Measurements from ENCODE around the gene UQCRH. TPM values are rescaled to one million over a fixed set of nuclear protein-coding genes. Genes with fewer than 3 reads are reported as not detected.

The UQCRH gene
- total and polyA plus RNA-seq, 5 donors: 664 to 2,380 (median 731) TPM

GRCh38 chr1:46300673-46301405 lies 2.7 kb upstream of the UQCRH start:
- DNase-seq: peak in 1 of 3 donors; percentile 53
- H3K4me1 ChIP-seq (ENCODE audit: control insufficient read depth, insufficient read depth, low read length): peaks cover 15% of the 10 kb centered on the region

DNA sequence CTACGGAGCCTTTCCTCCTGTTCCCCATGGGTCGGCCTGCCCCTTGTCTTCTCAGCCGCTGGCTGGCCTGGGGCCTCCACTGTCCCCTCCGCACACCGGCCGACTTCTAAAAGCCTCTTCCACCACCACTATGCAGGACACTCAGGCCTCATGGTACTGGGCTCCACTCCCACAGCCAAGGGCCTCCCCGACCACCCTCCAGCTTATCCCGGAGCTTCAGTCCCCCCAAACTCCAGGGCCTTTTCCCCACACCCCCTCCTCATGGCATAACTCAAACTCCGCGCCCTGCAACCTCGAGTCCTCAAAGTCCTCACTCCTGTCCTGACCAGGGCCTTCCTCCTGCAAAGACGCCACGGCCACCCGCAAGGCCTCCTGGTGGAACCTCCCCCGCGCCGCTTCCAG lies 2.1 kb upstream of the UQCRH start:
- Histone ChIP-seq H3K4me1 (ENCODE audit: control insufficient read depth, insufficient read depth, low read length) (peaks cover 15% of the 10 kb centered on the region), H3K9me3 (ENCODE audit: control insufficient read depth, low read length) (no peaks in the 10 kb centered on the region), H3K27me3 (ENCODE audit: control insufficient read depth, insufficient read depth) (no peaks in the 10 kb centered on the region), H3K4me3 (ENCODE audit: low read length) (peak overlapping the region; percentile 72), H3K27ac (ENCODE audit: low read length) (peak overlapping the region; percentile 84)
- intact Hi-C loops (cut with DNase I): loop anchor here in 1 of 4 donors (5.0 kb wide), 1 partner anchor 41 kb away; the partner anchor contains the start of gene NSUN4
- WGBS: 6% methylated on average over 17 of the region's 17 CpGs
- ATAC-seq (no peak), DNase-seq (peak in 1 of 3 donors; percentile 47)

More at GRCh38 chr1:46300673-46301405, 2.7 kb upstream of the UQCRH start:
- Histone ChIP-seq H3K27me3 (ENCODE audit: control insufficient read depth, insufficient read depth) (no peaks in the 10 kb centered on the region), H3K9me3 (ENCODE audit: control insufficient read depth, low read length) (no peaks in the 10 kb centered on the region), H3K27ac (ENCODE audit: low read length) (peak overlapping the region; percentile 84), H3K4me3 (ENCODE audit: low read length) (peak overlapping the region; percentile 72)
- WGBS: 19% methylated on average over 6 of the region's 6 CpGs
- intact Hi-C loops (cut with DNase I): loop anchor here in 1 of 4 donors (5.0 kb wide), 1 partner anchor 41 kb away; the partner anchor contains the start of gene NSUN4
- no peak for ATAC-seq

GRCh38 chr1:46301808-46302640 lies 1.5 kb upstream of the UQCRH start:
- intact Hi-C loops (cut with DNase I): loop anchor here in 1 of 4 donors (5.0 kb wide), 1 partner anchor 40 kb away; the partner anchor contains the start of gene NSUN4
- Histone ChIP-seq H3K4me3 (ENCODE audit: low read length) (peak overlapping the region; percentile 72), H3K9me3 (ENCODE audit: control insufficient read depth, low read length) (no peaks in the 10 kb centered on the region), H3K4me1 (ENCODE audit: control insufficient read depth, insufficient read depth, low read length) (peaks cover 15% of the 10 kb centered on the region), H3K27ac (ENCODE audit: low read length) (peak overlapping the region; percentile 84), H3K27me3 (ENCODE audit: control insufficient read depth, insufficient read depth) (no peaks in the 10 kb centered on the region)
- ATAC-seq: peak; percentile 25 to 43
- WGBS: under 1% methylated on average over 79 of the region's 79 CpGs
- peak; percentile 62 to 85 (median 83) for DNase-seq

- WGBS: under 1% methylated on average over 32 of the region's 32 CpGs
- Histone ChIP-seq H3K9me3 (ENCODE audit: control insufficient read depth, low read length) (no peaks in the 10 kb centered on the region), H3K4me1 (ENCODE audit: control insufficient read depth, insufficient read depth, low read length) (peaks cover 15% of the 10 kb centered on the region), H3K27ac (ENCODE audit: low read length) (peak overlapping the region; percentile 84), H3K4me3 (ENCODE audit: low read length) (peak overlapping the region; percentile 72), H3K27me3 (ENCODE audit: control insufficient read depth, insufficient read depth) (no peaks in the 10 kb centered on the region)
- peak; percentile 28 to 55 for ATAC-seq
- DNase-seq: peak; percentile 37 to 75 (median 74)
- intact Hi-C loops (cut with DNase I): loop anchor here in 1 of 4 donors (5.0 kb wide), 1 partner anchor 40 kb away; the partner anchor contains the start of gene NSUN4
Observed at GRCh38 chr1:46302641-46303037, 859 bp upstream of the UQCRH start.

- ATAC-seq: no peak
Observed at GRCh38 chr1:46303872-46304326, 401 bp downstream of the UQCRH start.

DNA sequence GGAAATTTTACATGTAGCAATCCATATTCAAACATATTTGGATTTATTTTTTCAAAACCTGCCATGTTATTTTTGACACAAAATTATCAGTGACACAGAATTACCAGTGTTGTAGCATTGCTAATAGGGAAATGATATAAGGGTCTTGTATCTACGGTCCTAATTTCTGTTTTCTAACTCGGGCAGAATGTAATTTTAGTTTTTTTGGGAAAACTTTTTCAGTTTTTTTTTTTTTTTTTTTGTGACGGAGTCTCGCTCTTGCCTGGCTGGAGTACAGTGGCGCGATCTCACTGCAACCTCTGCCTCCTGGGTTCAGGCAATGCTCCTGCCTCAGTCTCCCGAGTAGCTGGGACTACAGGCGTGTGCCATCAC lies 2.6 kb downstream of the UQCRH start:
- no peaks in the 10 kb centered on the region for H3K9me3 ChIP-seq (ENCODE audit: control insufficient read depth, low read length)
- DNase-seq (no peak), ATAC-seq (no peak)
- 91% methylated on average over 8 of the region's 8 CpGs for WGBS
- no peak overlapping the region for H3K27ac ChIP-seq (ENCODE audit: low read length)
- H3K27me3 ChIP-seq (ENCODE audit: control insufficient read depth, insufficient read depth): no peaks in the 10 kb centered on the region
- H3K4me3 ChIP-seq (ENCODE audit: low read length): no peak overlapping the region
- peaks cover 4% of the 10 kb centered on the region for H3K4me1 ChIP-seq (ENCODE audit: control insufficient read depth, insufficient read depth, low read length)
- intact Hi-C loops (cut with DNase I): no loop called here

More at GRCh38 chr1:46303872-46304326, 401 bp downstream of the UQCRH start:
- Histone ChIP-seq H3K9me3 (ENCODE audit: control insufficient read depth, low read length) (no peaks in the 10 kb centered on the region), H3K27me3 (ENCODE audit: control insufficient read depth, insufficient read depth) (no peaks in the 10 kb centered on the region), H3K4me1 (ENCODE audit: control insufficient read depth, insufficient read depth, low read length) (peaks cover 13% of the 10 kb centered on the region), H3K4me3 (ENCODE audit: low read length) (peak overlapping the region; percentile 72), H3K27ac (ENCODE audit: low read length) (peak overlapping the region; percentile 97)
- intact Hi-C loops (cut with DNase I): loop anchor here in 1 of 4 donors (5.0 kb wide), 1 partner anchor 38 kb away; the partner anchor contains the start of gene NSUN4
- under 1% methylated on average over 14 of the region's 14 CpGs for WGBS
- no peak for DNase-seq

DNA sequence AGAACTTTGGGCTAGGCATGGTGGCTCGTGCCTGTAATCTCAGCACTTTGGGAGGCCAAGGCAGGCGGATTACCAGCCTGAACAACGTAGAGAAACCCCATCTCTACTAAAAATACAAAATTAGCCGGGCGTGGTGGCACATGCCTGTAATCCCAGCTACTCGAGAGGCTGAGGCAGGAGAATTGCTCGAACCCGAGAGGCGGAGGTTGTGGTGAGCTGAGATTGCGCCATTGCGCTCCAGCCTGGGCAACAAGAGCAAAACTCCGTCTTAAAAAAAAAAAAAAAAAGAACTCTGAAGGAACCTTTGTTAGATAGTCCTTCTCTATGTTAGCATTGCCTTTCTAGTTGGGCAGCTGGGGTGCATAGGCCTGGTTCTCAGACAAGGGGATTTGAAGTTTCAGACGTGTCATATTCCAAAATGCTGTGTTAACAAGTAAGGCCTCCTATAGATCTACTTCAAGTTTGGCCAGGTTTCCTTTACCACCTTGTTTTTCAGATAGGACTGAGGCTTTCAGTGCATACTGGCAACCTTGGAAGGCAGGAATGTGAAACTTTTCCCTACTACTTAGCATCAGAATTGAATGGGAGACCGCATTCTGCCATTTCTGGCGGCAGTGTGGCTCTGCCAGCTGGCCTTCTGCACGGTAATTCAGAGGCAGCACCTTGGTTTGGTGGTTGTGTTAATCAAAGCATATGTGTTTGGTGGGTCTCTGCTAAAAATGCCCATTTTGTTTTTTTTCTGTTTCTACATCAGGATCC lies 6.1 kb downstream of the UQCRH start:
- no peak overlapping the region for H3K27ac ChIP-seq (ENCODE audit: low read length)
- peaks cover 1% of the 10 kb centered on the region for H3K4me1 ChIP-seq (ENCODE audit: control insufficient read depth, insufficient read depth, low read length)
- no peaks in the 10 kb centered on the region for H3K9me3 ChIP-seq (ENCODE audit: control insufficient read depth, low read length)
- H3K4me3 ChIP-seq (ENCODE audit: low read length): no peak overlapping the region
- intact Hi-C loops (cut with DNase I): no loop called here
- ATAC-seq (no peak), DNase-seq (no peak)
- 85% methylated on average over 16 of the region's 16 CpGs for WGBS
- H3K27me3 ChIP-seq (ENCODE audit: control insufficient read depth, insufficient read depth): no peaks in the 10 kb centered on the region

DNA sequence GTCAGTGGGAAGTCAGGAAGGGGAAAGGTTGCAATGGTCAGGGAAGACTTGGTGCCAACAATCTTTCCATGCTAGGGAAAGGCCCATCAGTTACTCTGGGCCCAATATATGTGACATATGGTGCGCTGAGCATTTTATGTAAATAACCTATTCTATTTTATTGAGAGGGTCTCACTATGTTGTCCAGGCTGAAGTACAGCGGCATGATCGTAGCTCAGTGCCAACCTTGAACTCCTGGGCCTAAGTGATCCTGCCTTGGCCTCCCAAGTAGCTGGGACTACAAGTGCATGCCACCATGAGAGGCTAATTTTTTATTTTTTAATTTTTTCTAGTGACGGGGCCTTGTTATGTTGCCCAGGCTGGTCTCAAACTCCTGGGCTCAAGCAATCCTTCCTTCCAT lies 6.8 kb downstream of the UQCRH start:
- H3K4me3 ChIP-seq (ENCODE audit: low read length): no peak overlapping the region
- WGBS: over 99% methylated on average over 4 of the region's 4 CpGs
- intact Hi-C loops (cut with DNase I): no loop called here
- DNase-seq: no peak
- no peak overlapping the region for H3K27ac ChIP-seq (ENCODE audit: low read length)
- H3K27me3 ChIP-seq (ENCODE audit: control insufficient read depth, insufficient read depth): no peaks in the 10 kb centered on the region
- H3K9me3 ChIP-seq (ENCODE audit: control insufficient read depth, low read length): no peaks in the 10 kb centered on the region
- no peaks in the 10 kb centered on the region for H3K4me1 ChIP-seq (ENCODE audit: control insufficient read depth, insufficient read depth, low read length)
- ATAC-seq: no peak

DNA sequence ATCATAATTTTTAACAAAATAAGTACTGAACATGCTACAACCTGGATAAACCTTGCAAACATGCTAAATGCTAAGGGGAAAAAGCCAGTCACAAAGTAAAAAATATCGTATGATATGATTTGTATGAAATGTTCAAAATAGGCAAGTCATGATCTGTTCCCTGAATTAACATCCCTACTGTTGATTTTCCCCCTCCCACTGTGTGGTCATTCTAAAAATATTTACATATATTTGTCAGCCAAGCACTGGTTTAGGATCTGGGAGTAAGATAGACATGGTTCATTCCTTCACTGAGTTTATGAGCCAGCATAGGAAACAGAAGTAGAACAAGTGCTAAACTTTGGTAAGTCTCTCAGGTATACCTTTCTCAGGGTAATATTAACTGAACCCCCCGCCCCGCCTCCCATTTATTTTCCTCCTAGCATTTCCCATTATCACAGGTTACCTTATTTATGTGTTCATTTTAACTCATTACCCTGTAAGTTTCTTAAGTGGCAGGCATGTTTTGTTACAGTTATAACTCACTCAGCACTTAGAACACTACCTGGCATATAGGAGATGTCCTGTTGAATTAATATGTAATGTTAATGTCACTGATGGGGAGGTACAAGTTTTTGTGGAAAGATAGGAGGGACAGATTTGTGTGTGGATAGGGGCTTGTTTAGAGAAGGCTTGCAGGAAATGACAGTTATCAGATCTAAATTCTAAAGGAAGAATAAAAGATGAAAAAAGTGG lies 12.3 kb downstream of the UQCRH start:
- Histone ChIP-seq H3K27ac (ENCODE audit: low read length) (no peak overlapping the region), H3K4me1 (ENCODE audit: control insufficient read depth, insufficient read depth, low read length) (no peaks in the 10 kb centered on the region), H3K27me3 (ENCODE audit: control insufficient read depth, insufficient read depth) (no peaks in the 10 kb centered on the region), H3K4me3 (ENCODE audit: low read length) (no peak overlapping the region), H3K9me3 (ENCODE audit: control insufficient read depth, low read length) (no peaks in the 10 kb centered on the region)
- intact Hi-C loops (cut with DNase I): no loop called here
- WGBS: 87% methylated on average over 3 of the region's 3 CpGs
- no peak for ATAC-seq
- no peak for DNase-seq

DNA sequence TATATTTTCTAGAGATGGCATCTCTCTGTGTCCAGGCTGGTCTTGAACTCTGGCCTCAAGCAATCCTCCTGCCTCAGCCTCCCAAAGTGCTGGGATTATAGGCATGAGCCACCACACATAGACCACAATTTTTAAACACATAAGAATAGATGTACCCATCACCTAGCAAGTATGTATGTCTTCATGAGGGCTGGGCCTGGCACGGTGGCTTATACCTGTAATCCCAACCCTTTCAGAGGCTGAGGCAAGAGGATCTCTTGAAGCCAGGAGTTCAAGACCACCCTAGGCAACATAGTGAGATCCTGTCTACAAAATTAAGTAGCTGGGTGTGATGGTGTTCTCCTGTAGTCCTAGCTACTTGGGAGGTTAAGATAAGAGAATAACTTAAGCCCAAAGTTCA lies 13.8 kb downstream of the UQCRH start:
- ATAC-seq (peak in 1 of 2 donors; percentile 9), DNase-seq (no peak)
- Histone ChIP-seq H3K27ac (ENCODE audit: low read length) (no peak overlapping the region), H3K27me3 (ENCODE audit: control insufficient read depth, insufficient read depth) (no peaks in the 10 kb centered on the region), H3K4me3 (ENCODE audit: low read length) (no peak overlapping the region), H3K9me3 (ENCODE audit: control insufficient read depth, low read length) (no peaks in the 10 kb centered on the region), H3K4me1 (ENCODE audit: control insufficient read depth, insufficient read depth, low read length) (no peaks in the 10 kb centered on the region)
- 92% methylated on average over 1 of the region's 1 CpG for WGBS
- intact Hi-C loops (cut with DNase I): no loop called here

Data from right cardiac atrium (tissue), 5 donors.